SHP77 (cell line): Measurements from ENCODE around the gene INHBE.
"Not testable (repeated sequence)": the region's sequence is repeated elsewhere in the genome, so short reads cannot be mapped to it uniquely, and the experiment has no call there.

ENCODE experiments used
- DNase-seq, 2 experiments: peaks; one replicate each; lab custom pipeline; 2025; lab: John Stamatoyannopoulos, UW

The INHBE gene

DNA sequence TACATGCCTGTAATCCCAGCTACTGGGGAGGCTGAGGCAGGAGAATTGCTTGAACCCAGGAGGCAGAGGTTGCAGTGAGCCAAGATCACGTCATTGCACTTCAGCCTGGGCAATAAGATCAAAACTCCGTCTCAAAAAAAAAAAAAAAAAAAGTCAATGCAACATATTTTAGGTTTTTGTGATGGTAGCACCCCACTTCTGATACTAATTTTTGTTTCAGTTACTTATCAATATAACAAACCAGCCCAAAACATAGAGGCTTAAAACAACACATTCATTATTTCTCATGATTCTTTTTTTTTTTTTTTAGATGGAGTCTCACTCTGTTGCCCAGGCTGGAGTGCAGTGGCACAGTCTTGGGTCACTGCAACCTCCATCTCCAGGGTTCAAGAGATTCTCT lies 13.7 kb upstream of the INHBE start:
- DNase-seq, result not testable (repeated sequence)

DNA sequence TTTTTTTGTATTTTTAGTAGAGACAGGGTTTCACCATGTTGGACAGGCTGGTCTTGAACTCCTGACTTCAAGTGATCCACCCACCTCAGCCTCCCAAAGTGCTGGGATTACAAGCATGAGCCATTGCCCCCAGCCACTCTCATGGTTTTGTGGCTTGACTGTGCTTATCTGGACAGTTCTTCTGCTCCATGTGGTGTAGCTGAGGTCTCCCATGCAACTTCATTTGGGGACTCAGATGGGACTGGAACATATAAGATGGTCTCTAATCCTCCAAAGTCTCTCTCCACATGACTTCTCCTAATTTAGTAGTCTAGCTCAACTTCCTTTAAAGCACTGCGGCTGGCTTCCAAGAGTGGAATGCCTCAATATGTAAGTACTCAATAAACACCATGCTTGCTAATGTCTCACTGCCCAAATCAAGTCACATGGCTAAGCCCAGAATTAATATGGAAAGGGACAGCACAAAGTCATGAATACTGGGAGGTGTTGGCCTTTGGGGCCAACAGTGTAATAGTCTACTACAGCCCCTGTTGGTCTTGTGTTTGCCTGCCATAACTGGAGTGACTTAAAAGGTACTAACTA lies 13.2 kb upstream of the INHBE start:
- no peak for DNase-seq

DNA sequence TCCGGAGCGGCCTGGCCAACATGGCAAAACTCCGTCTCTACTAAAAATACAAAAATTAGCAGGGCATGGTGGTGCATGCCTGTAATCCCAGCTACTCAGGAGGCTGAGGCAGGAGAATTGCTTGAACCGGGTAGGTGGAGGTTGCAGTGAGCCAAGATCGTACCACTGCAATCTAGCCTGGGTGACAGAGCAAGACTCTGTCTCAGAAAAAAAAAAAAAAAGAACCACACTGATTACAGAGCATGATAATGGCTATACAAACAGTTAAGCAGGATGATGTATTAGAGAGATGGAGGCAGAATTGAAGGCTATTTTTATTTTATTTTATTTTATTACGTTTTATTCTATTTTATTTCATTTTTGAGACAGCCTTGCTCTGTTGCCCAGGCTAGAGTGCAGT lies 10.8 kb upstream of the INHBE start:
- not testable (repeated sequence) for DNase-seq

DNA sequence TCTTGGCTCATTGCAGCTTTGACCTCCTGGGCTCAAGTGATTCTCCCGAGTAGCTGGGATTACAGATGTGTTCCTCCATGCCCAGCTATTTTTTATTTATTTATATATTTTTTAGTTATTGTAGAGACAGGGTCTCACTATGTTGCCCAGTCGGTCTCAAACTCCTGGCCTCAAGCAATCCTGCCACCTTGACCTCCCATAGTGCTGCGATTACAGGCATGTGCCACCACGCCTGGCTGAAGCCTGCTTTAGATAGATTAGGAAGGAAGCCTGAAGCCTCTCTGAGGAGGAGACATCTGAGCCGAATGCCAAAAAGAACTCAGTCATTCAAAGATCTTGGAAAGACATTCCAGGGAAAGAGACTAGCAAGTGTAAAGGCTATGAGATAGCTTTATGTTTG lies 10.4 kb upstream of the INHBE start:
- no peak for DNase-seq

DNA sequence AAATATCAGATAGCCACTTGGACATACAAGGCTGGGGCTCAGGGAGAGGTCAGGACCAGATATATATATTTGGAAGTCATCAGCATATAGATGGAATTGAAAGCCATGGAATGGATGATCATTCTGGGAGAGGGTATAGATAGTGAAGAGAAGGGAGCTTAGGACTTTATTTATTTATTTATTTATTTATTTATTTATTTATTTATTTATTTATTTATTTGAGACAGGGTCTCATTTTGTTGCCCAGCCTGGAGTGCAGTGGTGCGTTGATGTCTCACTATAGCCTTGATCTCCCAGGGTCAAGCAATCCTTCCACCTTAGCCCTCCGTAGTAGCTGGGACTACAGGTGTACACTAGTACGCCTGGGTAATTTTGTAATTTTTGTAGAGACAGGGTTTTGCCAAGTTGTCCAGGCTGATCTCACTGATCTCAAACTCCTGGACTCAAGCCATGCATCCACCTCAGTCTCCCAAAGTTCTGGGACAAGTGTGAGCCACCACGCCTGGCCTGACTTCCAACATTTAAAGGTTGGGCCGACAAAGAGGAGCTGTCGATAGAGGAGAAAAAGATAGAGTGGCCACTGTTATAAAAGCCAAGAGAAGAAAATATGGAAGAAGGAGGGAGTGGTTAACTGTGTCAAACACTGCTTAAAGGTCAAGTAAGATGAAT lies 8.7 kb upstream of the INHBE start:
- DNase-seq, result no peak

DNA sequence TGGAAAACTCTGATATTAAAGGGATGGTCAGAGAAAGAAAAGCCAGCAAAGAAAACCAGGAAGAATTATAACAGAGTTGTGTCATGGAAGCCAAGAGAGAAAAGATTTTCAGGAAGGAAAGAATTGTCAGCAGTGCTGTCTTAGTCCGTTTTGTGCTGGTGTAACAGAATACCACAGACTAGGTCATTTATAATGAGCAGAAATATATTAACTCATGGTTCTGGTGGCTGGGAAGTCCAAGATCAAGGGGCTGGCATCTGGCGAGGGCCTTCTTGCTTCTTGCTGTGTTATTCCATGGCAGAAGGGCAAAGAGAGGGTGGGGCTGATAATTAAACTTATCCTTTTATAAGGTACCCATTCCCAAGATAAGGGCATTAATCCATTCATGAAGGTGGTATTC lies 6.4 kb upstream of the INHBE start:
- no peak for DNase-seq

DNA sequence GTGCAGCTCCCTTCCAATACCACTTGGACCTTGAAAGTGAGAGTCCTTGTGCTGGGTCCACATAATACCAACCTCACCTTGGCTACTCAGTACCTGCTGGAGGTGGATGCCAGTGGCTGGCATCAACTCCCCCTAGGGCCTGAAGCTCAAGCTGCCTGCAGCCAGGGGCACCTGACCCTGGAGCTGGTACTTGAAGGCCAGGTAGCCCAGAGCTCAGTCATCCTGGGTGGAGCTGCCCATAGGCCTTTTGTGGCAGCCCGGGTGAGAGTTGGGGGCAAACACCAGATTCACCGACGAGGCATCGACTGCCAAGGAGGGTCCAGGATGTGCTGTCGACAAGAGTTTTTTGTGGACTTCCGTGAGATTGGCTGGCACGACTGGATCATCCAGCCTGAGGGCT lies 5.7 kb upstream of the INHBE start:
- no peak for DNase-seq

DNA sequence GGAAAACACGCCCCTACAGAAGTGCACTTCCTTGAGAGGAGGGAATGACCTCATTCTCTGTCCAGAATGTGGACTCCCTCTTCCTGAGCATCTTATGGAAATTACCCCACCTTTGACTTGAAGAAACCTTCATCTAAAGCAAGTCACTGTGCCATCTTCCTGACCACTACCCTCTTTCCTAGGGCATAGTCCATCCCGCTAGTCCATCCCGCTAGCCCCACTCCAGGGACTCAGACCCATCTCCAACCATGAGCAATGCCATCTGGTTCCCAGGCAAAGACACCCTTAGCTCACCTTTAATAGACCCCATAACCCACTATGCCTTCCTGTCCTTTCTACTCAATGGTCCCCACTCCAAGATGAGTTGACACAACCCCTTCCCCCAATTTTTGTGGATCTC lies 5.0 kb upstream of the INHBE start:
- no peak for DNase-seq

DNA sequence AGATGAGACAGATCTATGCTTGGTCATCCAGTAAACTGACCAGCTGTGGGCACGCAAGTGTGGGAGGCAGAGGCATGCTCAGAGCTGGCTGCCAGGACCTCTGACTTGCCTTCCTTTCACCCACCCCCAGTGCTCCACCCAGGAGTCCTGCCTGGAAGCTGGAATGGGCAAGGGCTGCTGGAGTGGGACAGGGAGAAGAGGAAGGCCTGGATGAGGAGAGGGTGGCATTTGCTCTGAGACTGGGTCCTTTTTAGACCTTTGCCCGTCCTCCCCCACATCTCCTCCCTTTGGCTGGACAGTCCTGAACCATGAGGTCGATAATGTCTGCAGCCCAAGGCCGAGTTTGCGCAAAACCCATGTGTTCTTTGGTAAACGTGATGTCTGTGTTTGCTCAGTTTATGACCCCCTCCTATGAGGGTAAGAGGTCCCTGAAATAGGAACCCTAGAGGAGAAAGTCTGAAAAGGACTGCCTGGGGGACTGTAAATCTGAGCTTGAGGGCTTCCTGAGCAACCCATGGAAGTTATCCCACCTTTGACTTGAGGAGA lies 3.8 kb upstream of the INHBE start:
- DNase-seq, result no peak

DNA sequence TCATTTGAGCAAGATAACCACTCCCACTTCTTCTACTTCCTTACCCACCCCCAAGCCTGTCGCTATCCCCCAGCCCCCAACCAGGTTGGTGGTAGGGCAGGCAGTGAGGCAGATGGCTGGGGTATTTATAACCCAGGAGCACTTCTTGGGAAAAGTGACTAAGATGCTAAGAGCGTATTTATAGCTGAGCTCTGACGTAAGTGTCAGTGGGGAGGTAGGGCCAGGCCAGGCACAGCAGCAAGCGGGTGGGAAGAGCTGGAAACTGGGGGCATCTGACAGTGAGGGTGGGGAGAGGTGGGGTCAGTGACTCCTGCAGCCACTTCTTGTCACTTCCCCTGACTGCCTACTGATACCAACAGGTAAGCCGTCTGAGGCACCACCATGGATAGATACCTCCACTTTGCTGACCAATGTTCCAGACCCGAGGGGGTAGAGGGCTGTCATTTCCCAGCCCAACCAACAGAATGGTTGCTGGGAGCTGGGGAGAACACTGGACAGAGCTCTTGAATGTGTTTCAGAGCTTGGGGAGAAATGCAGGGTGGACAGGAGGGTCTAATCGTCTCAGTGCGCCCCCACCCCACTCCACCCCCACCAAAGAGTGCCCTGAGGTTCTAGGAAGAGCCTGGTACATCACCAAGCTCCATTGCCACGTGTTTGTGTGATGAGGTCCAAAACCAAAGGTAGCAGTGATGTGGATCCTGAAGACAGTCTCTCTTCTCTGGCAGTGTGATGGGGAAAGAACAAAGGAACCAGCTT lies 2.7 kb upstream of the INHBE start:
- DNase-seq, result peak in 1 of 2 experiments; percentile 40

DNA sequence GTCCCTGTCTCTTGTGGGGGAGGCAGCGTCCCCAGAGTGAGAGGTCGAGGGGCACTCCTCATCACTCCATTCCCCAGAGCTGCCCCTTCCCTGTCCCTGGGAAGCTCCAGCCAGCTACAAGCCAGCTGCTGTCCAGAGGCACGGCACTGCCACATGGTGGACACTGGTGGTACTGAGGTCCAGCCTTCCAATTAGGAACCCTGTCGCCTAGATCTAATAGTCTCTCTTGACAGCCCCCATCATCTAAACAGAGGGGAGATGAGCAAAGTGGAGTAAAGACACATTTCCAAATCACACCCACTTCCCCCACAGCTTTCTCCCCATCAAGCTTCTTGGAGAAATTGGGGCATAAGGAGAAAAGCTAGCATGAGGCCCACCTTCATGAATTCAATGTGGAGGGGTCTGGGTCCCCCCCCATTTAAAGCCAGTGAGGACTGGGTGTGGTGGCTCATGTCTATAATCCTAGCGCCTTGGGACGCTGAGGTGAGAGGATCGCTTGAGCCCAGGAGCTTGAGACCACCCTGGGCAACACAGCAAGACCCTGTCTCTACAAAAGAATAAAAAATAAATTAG lies 2.1 kb upstream of the INHBE start:
- peak; percentile 74 to 76 for DNase-seq

DNA sequence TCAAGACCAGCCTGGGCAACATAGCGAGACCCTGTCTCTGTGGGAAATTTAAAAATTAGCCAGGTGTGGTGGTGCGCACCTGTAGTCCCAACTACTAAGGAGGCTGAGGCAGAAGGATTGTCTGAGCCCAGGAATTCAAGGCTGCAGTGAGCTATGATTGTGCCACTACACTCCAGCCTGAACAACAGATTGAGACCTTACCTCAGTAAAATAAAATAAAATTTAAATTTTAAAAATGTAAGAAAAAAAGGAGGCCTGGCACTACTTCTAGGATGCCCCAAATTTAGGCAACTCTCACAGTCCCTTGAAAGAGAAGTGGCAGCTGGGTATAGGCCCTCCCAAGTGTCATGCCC lies 918 bp upstream of the INHBE start:
- DNase-seq, result no peak

DNA sequence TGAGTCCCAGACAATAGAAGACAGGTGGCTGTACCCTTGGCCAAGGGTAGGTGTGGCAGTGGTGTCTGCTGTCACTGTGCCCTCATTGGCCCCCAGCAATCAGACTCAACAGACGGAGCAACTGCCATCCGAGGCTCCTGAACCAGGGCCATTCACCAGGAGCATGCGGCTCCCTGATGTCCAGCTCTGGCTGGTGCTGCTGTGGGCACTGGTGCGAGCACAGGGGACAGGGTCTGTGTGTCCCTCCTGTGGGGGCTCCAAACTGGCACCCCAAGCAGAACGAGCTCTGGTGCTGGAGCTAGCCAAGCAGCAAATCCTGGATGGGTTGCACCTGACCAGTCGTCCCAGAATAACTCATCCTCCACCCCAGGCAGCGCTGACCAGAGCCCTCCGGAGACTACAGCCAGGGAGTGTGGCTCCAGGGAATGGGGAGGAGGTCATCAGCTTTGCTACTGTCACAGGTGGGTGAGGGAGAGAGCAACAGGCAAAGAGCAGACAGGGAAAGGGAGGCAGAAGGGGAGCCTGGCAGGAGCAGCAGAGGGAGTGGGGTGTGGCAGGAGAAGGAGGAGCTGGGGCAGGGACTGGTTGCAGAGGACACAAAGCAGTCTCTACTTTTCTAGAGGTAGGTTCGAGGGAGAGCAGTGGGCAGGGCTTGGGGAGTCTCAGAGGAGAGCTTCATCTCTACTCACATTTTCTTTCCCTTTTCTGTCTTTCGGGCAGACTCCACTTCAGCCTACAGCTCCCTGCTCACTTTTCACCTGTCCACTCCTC lies 452 bp downstream of the INHBE start:
- no peak for DNase-seq

DNA sequence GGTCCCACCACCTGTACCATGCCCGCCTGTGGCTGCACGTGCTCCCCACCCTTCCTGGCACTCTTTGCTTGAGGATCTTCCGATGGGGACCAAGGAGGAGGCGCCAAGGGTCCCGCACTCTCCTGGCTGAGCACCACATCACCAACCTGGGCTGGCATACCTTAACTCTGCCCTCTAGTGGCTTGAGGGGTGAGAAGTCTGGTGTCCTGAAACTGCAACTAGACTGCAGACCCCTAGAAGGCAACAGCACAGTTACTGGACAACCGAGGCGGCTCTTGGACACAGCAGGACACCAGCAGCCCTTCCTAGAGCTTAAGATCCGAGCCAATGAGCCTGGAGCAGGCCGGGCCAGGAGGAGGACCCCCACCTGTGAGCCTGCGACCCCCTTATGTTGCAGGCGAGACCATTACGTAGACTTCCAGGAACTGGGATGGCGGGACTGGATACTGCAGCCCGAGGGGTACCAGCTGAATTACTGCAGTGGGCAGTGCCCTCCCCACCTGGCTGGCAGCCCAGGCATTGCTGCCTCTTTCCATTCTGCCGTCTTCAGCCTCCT lies 1.1 kb downstream of the INHBE start:
- DNase-seq, result peak; percentile 55 to 57

DNA sequence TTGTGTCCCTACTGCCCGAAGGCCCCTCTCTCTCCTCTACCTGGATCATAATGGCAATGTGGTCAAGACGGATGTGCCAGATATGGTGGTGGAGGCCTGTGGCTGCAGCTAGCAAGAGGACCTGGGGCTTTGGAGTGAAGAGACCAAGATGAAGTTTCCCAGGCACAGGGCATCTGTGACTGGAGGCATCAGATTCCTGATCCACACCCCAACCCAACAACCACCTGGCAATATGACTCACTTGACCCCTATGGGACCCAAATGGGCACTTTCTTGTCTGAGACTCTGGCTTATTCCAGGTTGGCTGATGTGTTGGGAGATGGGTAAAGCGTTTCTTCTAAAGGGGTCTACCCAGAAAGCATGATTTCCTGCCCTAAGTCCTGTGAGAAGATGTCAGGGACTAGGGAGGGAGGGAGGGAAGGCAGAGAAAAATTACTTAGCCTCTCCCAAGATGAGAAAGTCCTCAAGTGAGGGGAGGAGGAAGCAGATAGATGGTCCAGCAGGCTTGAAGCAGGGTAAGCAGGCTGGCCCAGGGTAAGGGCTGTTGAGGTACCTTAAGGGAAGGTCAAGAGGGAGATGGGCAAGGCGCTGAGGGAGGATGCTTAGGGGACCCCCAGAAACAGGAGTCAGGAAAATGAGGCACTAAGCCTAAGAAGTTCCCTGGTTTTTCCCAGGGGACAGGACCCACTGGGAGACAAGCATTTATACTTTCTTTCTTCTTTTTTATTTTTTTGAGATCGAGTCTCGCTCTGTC lies 1.8 kb downstream of the INHBE start:
- no peak for DNase-seq

DNA sequence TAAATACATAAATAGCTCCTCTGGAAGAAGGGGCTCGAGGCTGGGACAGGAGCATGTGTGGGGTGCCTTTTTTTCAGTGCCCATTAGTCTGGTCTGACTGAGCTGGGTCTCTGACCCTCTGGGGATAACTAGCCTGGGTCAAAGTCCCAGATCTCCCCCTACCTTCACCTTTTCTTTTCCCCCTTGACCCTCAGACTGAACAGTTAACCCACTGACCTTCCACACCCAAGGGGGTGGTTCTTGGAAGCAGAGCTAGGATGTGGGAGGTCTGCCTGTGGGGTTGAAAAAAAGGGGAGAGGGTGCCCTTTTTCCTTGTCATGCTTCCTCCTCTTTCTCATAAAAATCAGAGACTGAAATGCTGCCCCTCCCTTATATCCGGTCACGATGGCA lies 3.6 kb downstream of the INHBE start:
- DNase-seq, result no peak

DNA sequence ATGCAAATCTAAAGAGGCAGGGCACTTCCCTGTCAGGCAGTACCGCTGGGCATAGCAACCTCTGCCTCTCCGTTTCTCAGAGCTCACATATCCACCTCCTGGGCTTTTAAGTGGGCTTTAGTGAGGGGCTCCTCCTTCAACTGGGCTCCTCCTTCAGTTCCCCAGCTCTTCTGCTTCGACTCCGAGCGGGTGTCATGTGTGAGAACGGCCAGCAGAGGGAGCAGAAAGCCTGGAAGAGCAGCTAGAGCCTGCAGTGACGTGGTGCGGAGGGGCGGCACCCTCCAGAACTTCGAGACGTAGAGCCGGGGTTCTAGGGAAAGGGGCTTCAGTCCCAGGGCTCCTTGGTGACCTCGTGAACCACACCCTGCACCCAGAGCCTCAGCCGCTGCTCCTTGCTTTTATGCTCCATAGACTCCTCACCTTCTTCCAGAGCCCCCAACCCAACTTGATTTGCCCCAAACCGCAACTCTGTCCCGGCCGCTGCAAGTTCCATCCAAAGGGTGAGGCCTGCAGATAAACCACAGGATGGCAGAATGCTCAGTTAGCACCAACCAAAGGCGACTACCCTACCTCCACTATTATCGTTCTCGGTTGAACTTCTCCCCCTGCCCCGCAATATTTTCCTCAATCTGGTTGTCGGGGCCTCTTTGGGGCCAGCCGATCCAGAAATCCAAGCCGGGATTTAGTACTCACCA lies 4.1 kb downstream of the INHBE start:
- peak; percentile 90 to 91 for DNase-seq

DNA sequence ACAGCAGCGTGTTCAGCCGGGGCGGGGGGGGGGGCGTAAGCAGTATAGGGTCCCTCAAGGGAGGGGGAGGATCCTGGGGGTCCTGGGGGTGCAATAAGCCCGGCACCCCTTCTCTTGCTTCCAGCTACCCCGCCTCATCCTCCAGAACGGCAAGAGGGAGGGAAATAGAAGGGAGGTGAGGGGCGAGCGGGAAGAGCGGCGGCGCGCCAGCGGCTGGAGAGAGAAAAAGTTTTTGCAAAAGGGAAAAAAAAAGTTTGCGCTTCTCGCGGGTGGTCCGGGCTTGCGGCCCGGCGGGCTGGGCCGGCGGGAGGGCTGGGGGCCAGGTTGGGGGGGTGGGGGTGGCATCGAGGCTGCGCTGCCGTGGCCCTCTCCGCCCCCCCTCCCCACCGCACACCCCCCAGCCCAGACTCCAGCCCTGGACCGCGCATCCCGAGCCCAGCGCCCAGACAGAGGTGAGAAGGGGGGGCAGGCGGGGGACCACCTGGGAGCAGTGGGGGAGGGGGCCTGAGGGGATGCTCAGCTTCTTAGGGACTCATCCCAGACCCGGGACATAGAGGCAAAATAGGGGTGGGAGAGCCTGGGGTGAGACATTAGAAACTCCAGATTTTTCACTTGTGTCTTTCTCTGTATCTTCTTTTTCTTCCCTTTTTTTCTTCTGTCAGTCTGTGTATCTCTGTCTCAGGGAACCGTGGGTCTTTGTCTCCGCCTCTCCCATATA lies 4.8 kb downstream of the INHBE start, which contains the start of gene GLI1:
Gene GLI1 (plus strand): TSS at position 36 of the 718 bp plus-strand sequence. CDS start 3,907 bp downstream, outside the sequence.
- no peak for DNase-seq

DNA sequence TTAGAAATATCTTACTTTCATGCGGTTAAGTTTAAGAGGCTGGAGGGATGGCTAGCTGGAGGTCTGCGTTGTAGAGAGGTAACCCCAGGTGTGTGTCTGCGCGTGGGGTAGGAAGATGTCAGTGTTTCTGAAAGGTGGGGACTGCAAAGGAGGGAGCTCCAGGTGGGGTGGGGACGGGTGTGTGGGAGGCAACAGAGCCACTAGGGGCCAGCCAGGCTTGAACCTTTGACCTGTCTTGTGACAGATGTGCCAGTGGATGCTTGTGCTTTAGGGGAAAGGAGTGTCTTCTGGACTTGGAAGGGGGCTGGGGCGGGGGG lies 5.3 kb downstream of the INHBE start:
- DNase-seq, result no peak

DNA sequence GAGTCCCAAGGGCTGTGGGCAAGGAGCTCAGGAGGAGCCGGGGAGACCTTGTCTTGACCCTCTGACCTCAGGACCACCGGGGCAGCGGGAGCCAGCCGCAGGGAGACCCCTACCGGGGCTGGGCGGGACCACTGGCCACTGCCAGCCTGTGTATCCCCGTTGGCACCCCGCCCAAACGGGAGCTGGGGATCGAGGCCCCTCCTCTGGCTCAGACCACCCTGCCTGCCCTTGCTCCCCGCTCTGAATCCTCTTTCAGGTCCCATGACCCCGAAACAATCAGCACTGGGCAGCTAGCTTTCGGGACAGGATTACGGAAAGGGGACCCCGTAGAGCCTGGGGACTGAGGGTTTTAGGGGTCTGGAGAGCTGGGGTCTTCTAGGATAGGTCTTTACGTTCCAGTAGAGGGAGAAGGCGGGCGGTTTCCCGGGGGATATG lies 5.8 kb downstream of the INHBE start:
- no peak for DNase-seq
